ENCODE results near the gene MUC6.

DNA sequence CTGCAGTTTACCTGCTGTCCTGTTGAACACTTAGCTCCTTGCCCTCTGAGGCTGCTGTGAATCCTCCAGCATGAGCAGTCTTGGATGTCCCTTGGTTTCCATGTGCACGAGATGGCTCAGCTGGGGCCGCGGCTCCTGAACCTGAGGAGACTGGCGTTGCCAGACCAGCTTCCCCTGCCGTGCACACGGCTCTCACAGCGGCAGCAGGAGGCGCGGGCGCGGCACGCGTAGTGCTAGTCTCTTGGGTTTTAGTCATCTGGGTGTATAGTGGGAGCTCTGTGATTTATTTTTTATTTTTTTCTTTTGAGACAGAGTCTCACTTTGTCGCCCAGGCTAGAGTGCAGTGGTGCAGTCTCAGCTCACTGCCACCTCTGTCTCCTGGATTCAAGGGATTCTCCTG, 54.8 kb downstream of the MUC6 start:
- TF ChIP-seq, protein P1, sequence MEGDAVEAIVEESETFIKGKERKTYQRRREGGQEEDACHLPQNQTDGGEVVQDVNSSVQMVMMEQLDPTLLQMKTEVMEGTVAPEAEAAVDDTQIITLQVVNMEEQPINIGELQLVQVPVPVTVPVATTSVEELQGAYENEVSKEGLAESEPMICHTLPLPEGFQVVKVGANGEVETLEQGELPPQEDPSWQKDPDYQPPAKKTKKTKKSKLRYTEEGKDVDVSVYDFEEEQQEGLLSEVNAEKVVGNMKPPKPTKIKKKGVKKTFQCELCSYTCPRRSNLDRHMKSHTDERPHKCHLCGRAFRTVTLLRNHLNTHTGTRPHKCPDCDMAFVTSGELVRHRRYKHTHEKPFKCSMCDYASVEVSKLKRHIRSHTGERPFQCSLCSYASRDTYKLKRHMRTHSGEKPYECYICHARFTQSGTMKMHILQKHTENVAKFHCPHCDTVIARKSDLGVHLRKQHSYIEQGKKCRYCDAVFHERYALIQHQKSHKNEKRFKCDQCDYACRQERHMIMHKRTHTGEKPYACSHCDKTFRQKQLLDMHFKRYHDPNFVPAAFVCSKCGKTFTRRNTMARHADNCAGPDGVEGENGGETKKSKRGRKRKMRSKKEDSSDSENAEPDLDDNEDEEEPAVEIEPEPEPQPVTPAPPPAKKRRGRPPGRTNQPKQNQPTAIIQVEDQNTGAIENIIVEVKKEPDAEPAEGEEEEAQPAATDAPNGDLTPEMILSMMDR (IDR thresholded peaks at IDR 0.05): no peak
- TF ChIP-seq POLR2AphosphoS5 (IDR thresholded peaks at IDR 0.05) (no peak), POLR2A (IDR thresholded peaks at IDR 0.05; ENCODE audit: low read depth) (no peak)
